ENCODE results near the gene SPIB.

The SPIB gene

GRCh38 chr19:50461066-50461875, 42.5 kb downstream of the SPIB start:
- no peaks in the 10 kb centered on the region for H3K9me3 Mint-ChIP-seq
- H3K4me3 Mint-ChIP-seq: no peak overlapping the region
- peaks cover 17% of the 10 kb centered on the region for H3K27me3 Mint-ChIP-seq (ENCODE audit: low read depth, poor library complexity)
- peak; percentile 71 for DNase-seq
- TF ChIP-seq, protein P1, sequence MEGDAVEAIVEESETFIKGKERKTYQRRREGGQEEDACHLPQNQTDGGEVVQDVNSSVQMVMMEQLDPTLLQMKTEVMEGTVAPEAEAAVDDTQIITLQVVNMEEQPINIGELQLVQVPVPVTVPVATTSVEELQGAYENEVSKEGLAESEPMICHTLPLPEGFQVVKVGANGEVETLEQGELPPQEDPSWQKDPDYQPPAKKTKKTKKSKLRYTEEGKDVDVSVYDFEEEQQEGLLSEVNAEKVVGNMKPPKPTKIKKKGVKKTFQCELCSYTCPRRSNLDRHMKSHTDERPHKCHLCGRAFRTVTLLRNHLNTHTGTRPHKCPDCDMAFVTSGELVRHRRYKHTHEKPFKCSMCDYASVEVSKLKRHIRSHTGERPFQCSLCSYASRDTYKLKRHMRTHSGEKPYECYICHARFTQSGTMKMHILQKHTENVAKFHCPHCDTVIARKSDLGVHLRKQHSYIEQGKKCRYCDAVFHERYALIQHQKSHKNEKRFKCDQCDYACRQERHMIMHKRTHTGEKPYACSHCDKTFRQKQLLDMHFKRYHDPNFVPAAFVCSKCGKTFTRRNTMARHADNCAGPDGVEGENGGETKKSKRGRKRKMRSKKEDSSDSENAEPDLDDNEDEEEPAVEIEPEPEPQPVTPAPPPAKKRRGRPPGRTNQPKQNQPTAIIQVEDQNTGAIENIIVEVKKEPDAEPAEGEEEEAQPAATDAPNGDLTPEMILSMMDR (IDR thresholded peaks at IDR 0.05): peak; percentile 82
- H3K27ac Mint-ChIP-seq: no peak overlapping the region
- no peaks in the 10 kb centered on the region for H3K36me3 Mint-ChIP-seq (ENCODE audit: low read depth)
- H3K4me1 Mint-ChIP-seq: peaks cover 21% of the 10 kb centered on the region

GRCh38 chr19:50462970-50463369, 44.2 kb downstream of the SPIB start:
- no peak overlapping the region for H3K4me3 Mint-ChIP-seq
- peaks cover 9% of the 10 kb centered on the region for H3K27me3 Mint-ChIP-seq (ENCODE audit: low read depth, poor library complexity)
- H3K9me3 Mint-ChIP-seq: no peaks in the 10 kb centered on the region
- DNase-seq: no peak
- H3K36me3 Mint-ChIP-seq (ENCODE audit: low read depth): no peaks in the 10 kb centered on the region
- H3K4me1 Mint-ChIP-seq: peaks cover 28% of the 10 kb centered on the region
- TF ChIP-seq, protein P1 (IDR thresholded peaks at IDR 0.05): no peak
- no peak overlapping the region for H3K27ac Mint-ChIP-seq

DNA sequence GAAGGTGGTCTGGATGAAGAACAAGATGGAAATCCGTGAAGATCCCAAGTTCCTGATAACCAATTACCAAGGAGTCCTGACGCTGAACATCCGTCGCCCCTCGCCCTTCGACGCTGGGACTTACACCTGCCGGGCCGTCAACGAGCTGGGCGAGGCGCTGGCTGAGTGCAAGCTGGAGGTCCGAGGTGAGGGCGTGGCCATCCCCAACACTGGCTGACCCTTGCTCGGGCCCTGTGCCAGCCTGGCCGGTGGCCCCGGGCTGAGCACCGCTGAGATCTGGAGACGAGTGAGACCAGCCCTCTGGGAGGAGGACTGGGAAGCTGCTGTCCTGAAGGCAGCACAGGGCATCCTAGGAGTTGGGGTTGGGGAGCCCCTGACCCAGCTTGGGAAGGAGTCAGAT, 45.6 kb downstream of the SPIB start:
- DNase-seq: no peak
- Mint-ChIP-seq H3K27ac (no peak overlapping the region), H3K4me3 (peak overlapping the region; percentile 64), H3K9me3 (no peaks in the 10 kb centered on the region), H3K36me3 (ENCODE audit: low read depth) (no peaks in the 10 kb centered on the region), H3K27me3 (ENCODE audit: low read depth, poor library complexity) (peaks cover 9% of the 10 kb centered on the region), H3K4me1 (peaks cover 32% of the 10 kb centered on the region)
- TF ChIP-seq, protein P1 (IDR thresholded peaks at IDR 0.05): no peak

GRCh38 chr19:50465000-50465399, 46.3 kb downstream of the SPIB start:
- Mint-ChIP-seq H3K27me3 (ENCODE audit: low read depth, poor library complexity) (peaks cover 12% of the 10 kb centered on the region), H3K4me1 (peaks cover 30% of the 10 kb centered on the region), H3K4me3 (no peak overlapping the region), H3K27ac (no peak overlapping the region), H3K9me3 (no peaks in the 10 kb centered on the region), H3K36me3 (ENCODE audit: low read depth) (no peaks in the 10 kb centered on the region)
- DNase-seq: no peak
- TF ChIP-seq, protein P1 (IDR thresholded peaks at IDR 0.05): no peak

DNA sequence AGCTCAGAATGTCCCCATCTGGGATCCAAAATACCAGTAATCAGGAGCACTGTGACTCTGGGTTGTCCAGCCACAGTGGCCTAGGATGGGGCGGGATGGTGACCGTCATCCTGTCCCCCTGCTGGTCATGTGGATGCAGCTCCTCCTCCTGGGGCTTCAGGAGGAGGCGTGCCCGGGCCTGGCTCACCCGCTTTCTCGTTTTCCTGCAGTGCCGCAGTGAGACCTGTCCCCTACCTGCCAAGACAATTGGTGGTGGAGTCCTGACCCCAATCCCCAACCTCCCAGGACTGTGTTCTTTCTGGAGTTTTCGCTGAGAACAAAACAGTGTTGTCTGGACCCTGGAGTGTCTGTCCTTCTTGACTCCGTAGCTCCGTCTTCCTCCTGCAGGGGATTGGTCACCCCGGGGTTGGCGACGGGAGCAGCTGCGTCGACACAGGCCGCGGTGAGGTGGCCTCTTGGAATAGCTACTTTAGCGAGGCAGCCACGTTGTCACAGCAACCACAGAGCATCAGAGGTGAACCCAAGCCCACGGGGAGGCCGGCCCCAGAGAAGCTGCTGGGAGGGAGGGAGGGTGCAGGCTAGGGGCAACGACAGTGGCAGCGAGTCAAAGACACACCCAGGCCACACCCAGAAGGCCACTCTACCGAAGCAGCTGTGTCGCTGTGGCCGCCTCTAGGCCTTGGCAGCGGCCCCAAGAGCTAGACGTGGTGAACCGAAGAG, 47.4 kb downstream of the SPIB start:
- H3K4me3 Mint-ChIP-seq: no peak overlapping the region
- H3K4me1 Mint-ChIP-seq: peaks cover 23% of the 10 kb centered on the region
- TF ChIP-seq, protein P1 (IDR thresholded peaks at IDR 0.05): peak; percentile 57
- H3K27me3 Mint-ChIP-seq (ENCODE audit: low read depth, poor library complexity): peaks cover 10% of the 10 kb centered on the region
- no peaks in the 10 kb centered on the region for H3K9me3 Mint-ChIP-seq
- H3K36me3 Mint-ChIP-seq (ENCODE audit: low read depth): no peaks in the 10 kb centered on the region
- peak; percentile 69 for DNase-seq
- H3K27ac Mint-ChIP-seq: no peak overlapping the region
